Stimulated activated CD4-positive, alpha-beta T cell treated with anti-CD3 and anti-CD28 coated beads, Interleukin-1b, Interleukin-23, amount 100 ng/mL, for 24 hours (primary cell): ENCODE results near the gene VPS18.

Experiments used
- DNase-seq, 4 experiments: peaks; one replicate each; pipeline ENCODE4 v3.0.0-alpha.2; 2020; ENCODE audit warnings: low read depth in 4 of 4, low spot score in 1 of 4

Gene VPS18

DNA sequence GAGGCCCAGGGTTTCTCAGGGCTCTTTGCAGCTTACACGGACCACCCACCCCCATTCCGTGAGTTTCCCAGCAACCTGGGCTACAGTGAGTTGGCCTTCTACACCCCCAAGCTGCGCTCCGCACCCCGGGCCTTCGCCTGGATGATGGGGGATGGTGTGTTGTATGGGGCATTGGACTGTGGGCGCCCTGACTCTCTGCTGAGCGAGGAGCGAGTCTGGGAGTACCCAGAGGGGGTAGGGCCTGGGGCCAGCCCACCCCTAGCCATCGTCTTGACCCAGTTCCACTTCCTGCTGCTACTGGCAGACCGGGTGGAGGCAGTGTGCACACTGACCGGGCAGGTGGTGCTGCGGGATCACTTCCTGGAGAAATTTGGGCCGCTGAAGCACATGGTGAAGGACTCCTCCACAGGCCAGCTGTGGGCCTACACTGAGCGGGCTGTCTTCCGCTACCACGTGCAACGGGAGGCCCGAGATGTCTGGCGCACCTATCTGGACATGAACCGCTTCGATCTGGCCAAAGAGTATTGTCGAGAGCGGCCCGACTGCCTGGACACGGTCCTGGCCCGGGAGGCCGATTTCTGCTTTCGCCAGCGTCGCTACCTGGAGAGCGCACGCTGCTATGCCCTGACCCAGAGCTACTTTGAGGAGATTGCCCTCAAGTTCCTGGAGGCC lies 5.4 kb downstream of the VPS18 start:
- DNase-seq, result no peak

DNA sequence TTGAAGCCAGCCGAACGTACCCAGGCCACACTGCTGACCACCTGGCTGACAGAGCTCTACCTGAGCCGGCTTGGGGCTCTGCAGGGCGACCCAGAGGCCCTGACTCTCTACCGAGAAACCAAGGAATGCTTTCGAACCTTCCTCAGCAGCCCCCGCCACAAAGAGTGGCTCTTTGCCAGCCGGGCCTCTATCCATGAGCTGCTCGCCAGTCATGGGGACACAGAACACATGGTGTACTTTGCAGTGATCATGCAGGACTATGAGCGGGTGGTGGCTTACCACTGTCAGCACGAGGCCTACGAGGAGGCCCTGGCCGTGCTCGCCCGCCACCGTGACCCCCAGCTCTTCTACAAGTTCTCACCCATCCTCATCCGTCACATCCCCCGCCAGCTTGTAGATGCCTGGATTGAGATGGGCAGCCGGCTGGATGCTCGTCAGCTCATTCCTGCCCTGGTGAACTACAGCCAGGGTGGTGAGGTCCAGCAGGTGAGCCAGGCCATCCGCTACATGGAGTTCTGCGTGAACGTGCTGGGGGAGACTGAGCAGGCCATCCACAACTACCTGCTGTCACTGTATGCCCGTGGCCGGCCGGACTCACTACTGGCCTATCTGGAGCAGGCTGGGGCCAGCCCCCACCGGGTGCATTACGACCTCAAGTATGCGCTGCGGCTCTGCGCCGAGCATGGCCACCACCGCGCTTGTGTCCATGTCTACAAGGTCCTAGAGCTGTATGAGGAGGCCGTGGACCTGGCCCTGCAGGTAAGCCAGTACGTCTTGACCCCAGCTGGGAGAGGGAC lies 6.2 kb downstream of the VPS18 start:
- DNase-seq, result no peak

DNA sequence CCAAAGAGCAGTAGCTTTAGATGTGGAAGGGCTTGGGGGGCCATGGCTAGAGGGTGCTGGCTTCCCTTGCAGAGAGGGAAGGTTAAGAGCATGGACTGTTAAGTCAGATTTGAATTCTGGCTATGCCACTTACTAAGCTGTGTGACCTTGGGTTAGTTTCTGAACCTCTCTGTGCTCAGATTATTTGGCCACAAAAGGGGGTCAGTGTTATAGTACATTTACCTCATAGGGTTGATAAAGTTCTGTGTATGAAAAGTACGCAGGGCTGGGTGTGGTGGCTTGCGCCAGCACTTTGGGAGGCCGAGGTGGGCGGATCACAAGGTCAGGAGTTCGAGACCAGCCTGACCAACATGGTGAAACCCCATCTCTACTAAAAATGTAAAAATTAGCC lies 6.8 kb downstream of the VPS18 start:
- DNase-seq, result no peak

DNA sequence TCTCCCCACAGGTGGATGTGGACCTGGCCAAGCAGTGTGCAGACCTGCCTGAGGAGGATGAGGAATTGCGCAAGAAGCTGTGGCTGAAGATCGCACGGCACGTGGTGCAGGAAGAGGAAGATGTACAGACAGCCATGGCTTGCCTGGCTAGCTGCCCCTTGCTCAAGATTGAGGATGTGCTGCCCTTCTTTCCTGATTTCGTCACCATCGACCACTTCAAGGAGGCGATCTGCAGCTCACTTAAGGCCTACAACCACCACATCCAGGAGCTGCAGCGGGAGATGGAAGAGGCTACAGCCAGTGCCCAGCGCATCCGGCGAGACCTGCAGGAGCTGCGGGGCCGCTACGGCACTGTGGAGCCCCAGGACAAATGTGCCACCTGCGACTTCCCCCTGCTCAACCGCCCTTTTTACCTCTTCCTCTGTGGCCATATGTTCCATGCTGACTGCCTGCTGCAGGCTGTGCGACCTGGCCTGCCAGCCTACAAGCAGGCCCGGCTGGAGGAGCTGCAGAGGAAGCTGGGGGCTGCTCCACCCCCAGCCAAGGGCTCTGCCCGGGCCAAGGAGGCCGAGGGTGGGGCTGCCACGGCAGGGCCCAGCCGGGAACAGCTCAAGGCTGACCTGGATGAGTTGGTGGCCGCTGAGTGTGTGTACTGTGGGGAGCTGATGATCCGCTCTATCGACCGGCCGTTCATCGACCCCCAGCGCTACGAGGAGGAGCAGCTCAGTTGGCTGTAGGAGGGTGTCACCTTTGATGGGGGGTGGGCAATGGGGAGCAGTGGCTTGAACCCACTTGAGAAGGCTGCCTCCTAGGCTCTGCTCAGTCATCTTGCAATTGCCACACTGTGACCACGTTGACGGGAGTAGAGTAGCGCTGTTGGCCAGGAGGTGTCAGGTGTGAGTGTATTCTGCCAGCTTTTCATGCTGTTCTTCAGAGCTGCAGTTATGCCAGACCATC lies 8.6 kb downstream of the VPS18 start:
- no peak for DNase-seq

GRCh38 chr15:40904552-40905201 lies 10.4 kb downstream of the VPS18 start:
- no peak for DNase-seq

DNA sequence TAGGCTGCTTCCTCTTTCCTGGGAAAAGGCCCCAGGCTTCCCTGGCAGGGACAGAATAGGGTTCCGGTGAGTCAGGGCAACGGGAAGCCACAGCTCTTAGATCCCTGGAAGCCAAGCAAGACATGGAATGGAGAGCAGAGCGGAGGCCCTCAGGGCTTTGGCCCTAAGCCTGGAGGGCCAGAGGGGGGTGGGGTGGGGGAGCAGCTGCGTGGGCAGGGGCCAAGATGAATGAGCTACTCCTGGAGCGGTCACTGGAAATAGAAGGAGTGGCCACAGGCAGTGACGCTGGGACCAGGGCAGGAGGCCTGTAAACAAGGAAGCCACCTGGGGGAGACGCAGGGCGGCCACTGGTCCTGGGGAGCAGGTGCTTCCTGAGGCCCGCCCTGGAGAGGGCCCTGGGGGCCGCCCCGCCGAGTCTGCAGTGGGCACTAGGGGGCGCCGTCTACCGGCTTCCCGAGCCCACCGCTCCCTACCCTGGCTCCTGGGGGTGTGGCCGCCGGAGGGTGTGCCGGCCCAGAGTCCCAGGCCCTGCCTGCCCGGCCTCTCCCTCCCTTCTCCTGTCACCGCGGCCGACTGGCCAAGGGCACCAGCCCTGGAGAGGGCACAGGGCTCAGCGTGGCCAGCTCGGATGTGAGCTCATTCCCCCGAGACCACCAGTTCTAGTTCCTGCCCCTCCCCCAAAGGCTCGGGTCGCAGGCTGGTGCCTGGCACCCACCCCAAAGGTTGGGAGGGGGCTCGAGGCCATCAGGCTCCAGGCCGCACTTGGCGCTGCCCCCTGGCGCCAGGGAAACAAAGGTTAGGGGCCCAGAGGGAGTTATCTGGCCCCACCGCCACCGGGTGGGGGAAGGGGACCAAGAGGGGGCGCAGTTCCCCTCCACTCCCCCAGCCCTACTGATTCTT lies 12.1 kb downstream of the VPS18 start:
- DNase-seq, result peak; percentile 55 to 80 (median 67)

GRCh38 chr15:40906991-40907802 lies 12.9 kb downstream of the VPS18 start:
- DNase-seq, result peak in 1 of 4 experiments; percentile 42

- no peak for DNase-seq
Observed at GRCh38 chr15:40908095-40908494, 13.8 kb downstream of the VPS18 start.

DNA sequence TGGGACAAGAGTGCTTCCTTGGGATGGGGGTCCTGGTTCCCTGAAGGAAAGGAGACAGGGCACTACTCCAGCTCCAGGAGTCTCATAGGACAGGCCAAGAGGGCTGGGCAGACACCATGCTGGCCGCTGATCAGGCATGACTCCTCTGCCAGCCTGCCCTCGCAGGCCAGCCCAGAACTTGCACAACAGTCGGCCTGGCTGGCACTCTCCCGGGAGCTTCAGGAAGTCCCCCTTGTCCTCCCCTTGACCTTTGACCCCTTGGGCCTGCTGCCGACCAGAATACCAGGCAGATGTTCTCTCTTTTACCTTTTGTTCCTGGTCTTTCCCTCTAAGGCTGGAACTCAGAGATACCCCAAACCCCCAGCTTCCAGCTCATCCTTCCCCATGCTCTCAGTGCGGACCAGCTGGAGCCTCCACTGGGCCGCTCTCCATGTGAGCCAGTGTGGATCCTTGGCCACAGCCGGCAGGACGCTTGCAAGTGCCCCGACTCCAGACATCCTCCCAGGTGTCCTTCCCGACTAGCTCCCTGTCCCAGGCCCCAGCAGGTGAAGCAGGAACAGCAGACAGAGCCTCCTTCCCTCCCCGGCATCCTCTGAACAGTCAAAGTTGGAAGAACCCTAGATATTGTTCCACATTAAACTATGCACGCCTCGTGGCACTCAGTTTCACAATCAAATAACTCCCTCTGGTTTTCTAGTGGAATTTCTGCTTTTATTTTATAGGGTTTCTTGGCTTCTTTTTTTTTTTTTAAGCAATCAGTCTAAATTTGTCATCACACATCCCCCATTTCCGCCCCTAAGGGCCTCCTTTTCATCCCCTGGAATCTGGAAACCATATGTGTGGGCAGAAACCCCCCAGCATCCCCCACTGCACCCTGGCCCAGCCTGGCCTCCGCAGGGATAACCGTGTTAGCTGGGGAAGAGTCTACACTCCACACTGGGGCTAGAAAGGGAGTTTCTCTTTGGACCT lies 15.7 kb downstream of the VPS18 start:
- DNase-seq, result no peak

DNA sequence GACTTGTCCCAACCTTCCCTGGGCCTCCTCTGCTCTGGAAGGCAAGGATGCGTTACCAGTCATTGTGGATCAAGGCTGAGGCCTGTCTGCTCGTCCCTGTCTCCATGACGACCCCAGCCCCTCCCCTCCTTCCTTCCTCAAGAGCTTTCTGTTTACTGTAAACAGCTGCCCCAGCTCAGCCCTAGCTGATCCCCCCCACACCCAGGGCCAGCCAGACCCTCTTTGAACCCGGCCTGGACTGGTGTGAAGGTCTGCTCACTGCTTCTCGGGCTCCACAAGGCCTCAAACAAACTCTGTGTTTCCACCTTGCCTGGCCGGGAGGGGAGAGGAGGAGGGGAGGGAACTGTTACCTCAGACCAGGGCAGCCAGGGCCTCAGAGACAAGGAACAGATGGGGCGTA lies 16.9 kb downstream of the VPS18 start:
- no peak for DNase-seq

- DNase-seq, result no peak
Observed at GRCh38 chr15:40911693-40912092, 17.4 kb downstream of the VPS18 start.

- no peak for DNase-seq
Observed at GRCh38 chr15:40912478-40912877, 18.2 kb downstream of the VPS18 start.

- no peak for DNase-seq
Observed at GRCh38 chr15:40914013-40914412, 19.8 kb downstream of the VPS18 start.

GRCh38 chr15:40914486-40914885 lies 20.2 kb downstream of the VPS18 start:
- DNase-seq, result no peak

- no peak for DNase-seq
Observed at GRCh38 chr15:40915116-40915661, 20.9 kb downstream of the VPS18 start.

DNA sequence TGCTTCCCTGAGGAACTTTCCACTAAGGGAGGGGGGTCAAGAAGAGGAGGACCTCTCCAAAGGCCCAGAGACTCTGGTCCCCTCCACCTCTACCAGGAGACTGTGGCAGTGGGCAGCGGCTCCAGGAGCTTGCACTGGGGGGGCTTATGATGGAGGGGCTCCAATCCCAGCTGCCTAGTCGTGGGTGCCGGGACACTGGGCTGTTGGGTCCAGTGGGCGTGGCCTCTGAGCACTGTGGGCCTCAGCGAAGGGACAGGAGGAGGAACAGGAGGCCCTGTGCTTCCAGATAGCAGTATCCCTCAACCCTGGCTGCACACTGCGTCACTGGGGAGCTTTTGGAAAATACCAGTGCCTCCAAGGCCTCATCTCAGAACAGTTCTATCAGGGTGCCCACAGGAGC lies 21.4 kb downstream of the VPS18 start:
- no peak for DNase-seq

DNA sequence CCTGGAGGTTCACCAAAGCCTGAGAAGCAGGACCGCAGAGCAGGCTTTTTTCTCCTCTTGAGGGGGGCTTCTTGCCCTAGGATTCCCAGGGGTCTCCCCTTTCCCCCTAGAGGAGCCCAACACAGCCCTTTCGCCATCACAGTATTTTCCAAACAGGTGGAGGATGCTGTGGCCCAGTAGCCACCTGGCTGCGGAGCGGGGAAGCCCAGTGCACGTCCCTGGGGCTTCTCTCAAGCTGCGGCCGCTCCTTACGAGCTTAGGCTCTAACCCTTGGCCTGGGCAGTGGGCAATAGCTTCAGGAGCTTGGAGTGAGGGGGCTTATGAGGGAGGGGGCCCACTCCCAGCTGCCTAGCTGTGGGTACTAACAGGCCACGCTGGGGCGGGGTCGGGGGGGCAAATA lies 23.3 kb downstream of the VPS18 start:
- no peak for DNase-seq
